ENCODE data around the gene AP1S2.
A peak's percentile ranks its signal among the peaks of the same experiment; 100 is the strongest.

Gene AP1S2

GRCh38 chrX:15789979-15790768 lies 64.4 kb downstream of the AP1S2 start, which contains the start of gene ZRSR2:
Gene ZRSR2, plus strand, starts transcription at chrX:15790484. Its CDS starts 12 bp downstream, at chrX:15790496.
- DNase-seq (peak; percentile 85), ATAC-seq (ENCODE audit: insufficient read depth, low read depth) (peak; percentile 92)
- Histone ChIP-seq H2AFZ (ENCODE audit: low read depth, low read length) (peak within 1 kb of the TSS; percentile 71), H3K9ac (ENCODE audit: low read depth, low read length) (peak within 1 kb of the TSS; percentile 61), H3K27ac (ENCODE audit: low read length) (peak within 1 kb of the TSS; percentile 65), H3K9me3 (ENCODE audit: insufficient read depth, low read length, severe bottlenecking) (no peaks in the 10 kb centered on the region), H3K4me1 (ENCODE audit: insufficient read depth, low read length) (peaks cover 23% of the 10 kb centered on the region), H3K4me2 (ENCODE audit: insufficient read depth, low read length) (peak within 1 kb of the TSS; percentile 84), H3K4me3 (ENCODE audit: low read depth in 1 of 2, low read length in 2 of 2) (peak within 1 kb of the TSS; percentile 41 to 78; a peak in 3 of 4 replicates), H3K27me3 (ENCODE audit: insufficient read depth, low read length, poor library complexity) (no peaks in the 10 kb centered on the region), H3K79me2 (ENCODE audit: insufficient read depth, low read length) (peaks cover 18% of the 10 kb centered on the region), H3K36me3 (ENCODE audit: insufficient read depth, low read length) (peaks cover 6% of the 10 kb centered on the region; the same call in 1 of the 2 replicates), H4K20me1 (ENCODE audit: insufficient read depth, low read length) (no peaks in the 10 kb centered on the region)
- no peak for TF ChIP-seq EZH2 (IDR thresholded peaks at IDR 0.05; ENCODE audit: borderline replicate concordance, low read depth, low read length, severe bottlenecking)
- TF ChIP-seq, protein P1, sequence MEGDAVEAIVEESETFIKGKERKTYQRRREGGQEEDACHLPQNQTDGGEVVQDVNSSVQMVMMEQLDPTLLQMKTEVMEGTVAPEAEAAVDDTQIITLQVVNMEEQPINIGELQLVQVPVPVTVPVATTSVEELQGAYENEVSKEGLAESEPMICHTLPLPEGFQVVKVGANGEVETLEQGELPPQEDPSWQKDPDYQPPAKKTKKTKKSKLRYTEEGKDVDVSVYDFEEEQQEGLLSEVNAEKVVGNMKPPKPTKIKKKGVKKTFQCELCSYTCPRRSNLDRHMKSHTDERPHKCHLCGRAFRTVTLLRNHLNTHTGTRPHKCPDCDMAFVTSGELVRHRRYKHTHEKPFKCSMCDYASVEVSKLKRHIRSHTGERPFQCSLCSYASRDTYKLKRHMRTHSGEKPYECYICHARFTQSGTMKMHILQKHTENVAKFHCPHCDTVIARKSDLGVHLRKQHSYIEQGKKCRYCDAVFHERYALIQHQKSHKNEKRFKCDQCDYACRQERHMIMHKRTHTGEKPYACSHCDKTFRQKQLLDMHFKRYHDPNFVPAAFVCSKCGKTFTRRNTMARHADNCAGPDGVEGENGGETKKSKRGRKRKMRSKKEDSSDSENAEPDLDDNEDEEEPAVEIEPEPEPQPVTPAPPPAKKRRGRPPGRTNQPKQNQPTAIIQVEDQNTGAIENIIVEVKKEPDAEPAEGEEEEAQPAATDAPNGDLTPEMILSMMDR (IDR thresholded peaks at IDR 0.05; ENCODE audit: borderline replicate concordance, extremely low read depth, low read length, poor library complexity, severe bottlenecking), result no peak

DNA sequence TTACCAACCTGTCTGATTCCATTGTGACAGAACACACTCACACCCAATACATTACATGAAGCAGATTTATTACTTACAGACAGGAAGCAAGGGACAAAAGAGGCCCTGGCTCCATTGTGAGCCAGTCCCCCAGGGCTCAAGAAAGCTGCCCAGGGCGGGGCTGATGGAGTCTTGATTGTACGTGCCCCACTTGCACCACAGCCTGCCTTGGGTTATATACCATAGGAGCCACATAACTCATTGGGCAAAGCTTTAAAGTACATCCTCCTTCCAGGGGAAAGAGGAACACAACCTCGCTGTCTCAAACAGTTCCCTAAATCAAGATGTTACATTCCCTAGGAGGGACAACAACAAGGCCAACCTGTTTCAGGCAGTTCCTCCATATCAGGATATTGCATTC lies 67.7 kb downstream of the AP1S2 start:
- no peak overlapping the region for H3K9ac ChIP-seq (ENCODE audit: low read depth, low read length)
- no peak overlapping the region for H3K27ac ChIP-seq (ENCODE audit: low read length)
- no peaks in the 10 kb centered on the region for H4K20me1 ChIP-seq (ENCODE audit: insufficient read depth, low read length)
- H3K79me2 ChIP-seq (ENCODE audit: insufficient read depth, low read length), result peaks cover 8% of the 10 kb centered on the region; the same call in 1 of the 2 replicates
- H3K4me3 ChIP-seq (ENCODE audit: low read depth in 1 of 2, low read length in 2 of 2), result no peak overlapping the region
- no peak for TF ChIP-seq EZH2 (IDR thresholded peaks at IDR 0.05; ENCODE audit: borderline replicate concordance, low read depth, low read length, severe bottlenecking)
- TF ChIP-seq, protein P1 (IDR thresholded peaks at IDR 0.05; ENCODE audit: borderline replicate concordance, extremely low read depth, low read length, poor library complexity, severe bottlenecking), result no peak
- DNase-seq, result no peak
- ATAC-seq (ENCODE audit: insufficient read depth, low read depth), result no peak
- peaks cover 17% of the 10 kb centered on the region for H3K4me1 ChIP-seq (ENCODE audit: insufficient read depth, low read length)
- H3K36me3 ChIP-seq (ENCODE audit: insufficient read depth, low read length), result peaks cover 5% of the 10 kb centered on the region; the same call in 1 of the 2 replicates
- no peaks in the 10 kb centered on the region for H3K9me3 ChIP-seq (ENCODE audit: insufficient read depth, low read length, severe bottlenecking)
- H2AFZ ChIP-seq (ENCODE audit: low read depth, low read length), result no peak overlapping the region
- no peaks in the 10 kb centered on the region for H3K27me3 ChIP-seq (ENCODE audit: insufficient read depth, low read length, poor library complexity)
- H3K4me2 ChIP-seq (ENCODE audit: insufficient read depth, low read length), result no peak overlapping the region

GRCh38 chrX:15785176-15785750 lies 69.3 kb downstream of the AP1S2 start:
- DNase-seq, result no peak
- no peak overlapping the region for H3K27ac ChIP-seq (ENCODE audit: low read length)

More at GRCh38 chrX:15785176-15785750, 69.3 kb downstream of the AP1S2 start:
- H3K9me3 ChIP-seq (ENCODE audit: insufficient read depth, low read length, severe bottlenecking), result no peaks in the 10 kb centered on the region
- TF ChIP-seq EZH2 (IDR thresholded peaks at IDR 0.05; ENCODE audit: borderline replicate concordance, low read depth, low read length, severe bottlenecking), result no peak
- TF ChIP-seq, protein P1 (IDR thresholded peaks at IDR 0.05; ENCODE audit: borderline replicate concordance, extremely low read depth, low read length, poor library complexity, severe bottlenecking), result no peak
- H3K4me3 ChIP-seq (ENCODE audit: low read depth in 1 of 2, low read length in 2 of 2), result no peak overlapping the region
- H2AFZ ChIP-seq (ENCODE audit: low read depth, low read length), result no peak overlapping the region
- no peak overlapping the region for H3K4me2 ChIP-seq (ENCODE audit: insufficient read depth, low read length)
- H3K79me2 ChIP-seq (ENCODE audit: insufficient read depth, low read length), result no peaks in the 10 kb centered on the region
- peaks cover 8% of the 10 kb centered on the region for H3K4me1 ChIP-seq (ENCODE audit: insufficient read depth, low read length)
- H3K36me3 ChIP-seq (ENCODE audit: insufficient read depth, low read length), result peaks cover 8% of the 10 kb centered on the region; the same call in 1 of the 2 replicates
- no peak overlapping the region for H3K9ac ChIP-seq (ENCODE audit: low read depth, low read length)
- ATAC-seq (ENCODE audit: insufficient read depth, low read depth), result no peak
- no peaks in the 10 kb centered on the region for H4K20me1 ChIP-seq (ENCODE audit: insufficient read depth, low read length)
- no peaks in the 10 kb centered on the region for H3K27me3 ChIP-seq (ENCODE audit: insufficient read depth, low read length, poor library complexity)

Measured in DND-41 (cell line).